Esophagus muscularis mucosa (tissue), 3 donors: Measurements from ENCODE around the gene DMWD.

Experiments
- CTCF ChIP-seq, 3 experiments: fragments of 200-600 bp in 2 of 3; fragments of 450-650 bp in 1 of 3; sonication (generic) in 2 of 3; IDR thresholded peaks; one replicate each; pipeline ENCODE4 v1.5.1; 2017 to 2019; ENCODE audit warnings: antibody characterized with exemption in 3 of 3, mild to moderate bottlenecking in 2 of 3, moderate library complexity in 1 of 3
- POLR2A ChIP-seq: fragments of 450-650 bp; IDR thresholded peaks from one replicate; pipeline ENCODE4 v1.6.1; 2017; ENCODE audit warnings: antibody characterized with exemption, moderate library complexity, mild to moderate bottlenecking, low read depth
- POLR2AphosphoS5 ChIP-seq, 2 donors: sonication (generic); formaldehyde crosslinking; IDR thresholded peaks; one replicate each; pipeline ENCODE4 v1.6.1; 2017; ENCODE audit warnings: antibody characterized with exemption in 2 of 2

- TF ChIP-seq POLR2A: no peak
- no peak for TF ChIP-seq CTCF (IDR thresholded peaks at IDR 0.05)
- TF ChIP-seq POLR2AphosphoS5 (IDR thresholded peaks at IDR 0.05): peak; percentile 8 to 9
Observed at GRCh38 chr19:45824041-45824471, 31.4 kb upstream of the DMWD start.
